Endothelial cell of umbilical vein (primary cell): ENCODE measurements around the gene UHRF1. TPM values are rescaled to one million over a fixed set of nuclear protein-coding genes. Genes with fewer than 3 reads are reported as not detected.
"Not testable (repeated sequence)": the region's sequence is repeated elsewhere in the genome, so short reads cannot be mapped to it uniquely, and the experiment has no call there.

Source experiments
- BruUV-seq: library from RNA; stranded (reverse); fragments of 400-500 nt; replicated peaks from 2 replicates; lab custom pipeline; 2021; lab: Mats Ljungman, UMichigan
- CTCF ChIA-PET: fragments of 300-600, 350-600 bp; sonication (Branson Sonifier 250); formaldehyde crosslinking; loops from one replicate; lab custom pipeline; 2021; ENCODE audit warnings: antibody characterized with exemption, inconsistent platforms; lab: Charles Lee
- POLR2A ChIA-PET: fragments of 300-600, 350-600 bp; sonication (Branson Sonifier 250); formaldehyde crosslinking; loops from one replicate; lab custom pipeline; 2021; ENCODE audit warnings: antibody characterized with exemption, inconsistent platforms; lab: Charles Lee
- DNase-seq: peaks from one replicate; pipeline ENCODE4 v3.0.0-alpha.2; 2011; ENCODE audit warnings: low read depth, low spot score
- FAIRE-seq: peaks from 2 replicates; lab custom pipeline; 2011; peaks lifted over from hg19 to GRCh38; lab: Jason Lieb, UNC
- H2AFZ ChIP-seq: 2 replicates; pipeline ENCODE4 v1.6.0; 2012; ENCODE audit warnings: low read depth, low read length, control low read depth, inconsistent platforms
- H3K27ac ChIP-seq: 2 replicates; pipeline ENCODE4 v1.5.1; 2011; ENCODE audit warnings: low read depth, mild to moderate bottlenecking, control low read depth, low read length, moderate library complexity; ENCODE audit not compliant: insufficient read depth
- H3K27me3 ChIP-seq, 2 experiments: 2 replicates each; pipeline versions ENCODE4 v1.6.0 to v1.6.1; 2011; ENCODE audit warnings: low read length in 2 of 2, mixed read lengths in 1 of 2; ENCODE audit not compliant: control insufficient read depth in 2 of 2, insufficient read depth in 2 of 2
- H3K36me3 ChIP-seq, 2 experiments: 2 replicates in 1 of 2; 3 replicates in 1 of 2; pipeline ENCODE4 v1.5.1; 2011; ENCODE audit warnings: low read length in 2 of 2, mild to moderate bottlenecking in 1 of 2, moderate library complexity in 1 of 2; ENCODE audit not compliant: control insufficient read depth in 2 of 2, insufficient read depth in 2 of 2; ENCODE audit errors: extremely low read depth in 1 of 2
- H3K4me1 ChIP-seq: 3 replicates; pipeline ENCODE4 v1.5.1; 2011; ENCODE audit warnings: mild to moderate bottlenecking, low read length; ENCODE audit not compliant: control insufficient read depth, insufficient read depth; ENCODE audit errors: extremely low read depth
- H3K4me2 ChIP-seq: 2 replicates; pipeline ENCODE4 v1.6.1; 2011; ENCODE audit warnings: low read length, control low read depth, mixed read lengths; ENCODE audit not compliant: insufficient read depth
- H3K4me3 ChIP-seq, 3 experiments: fragments of 200-600 bp in 1 of 3; sonication (generic), shearing (Covaris generic) in 1 of 3; replicated peaks in 1 of 3; 2 replicates each; pipeline ENCODE4 v1.5.1; 2011 to 2016; ENCODE audit warnings: control low read depth in 3 of 3, low read length in 3 of 3, mild to moderate bottlenecking in 2 of 3, inconsistent platforms in 1 of 3, low read depth in 1 of 3, moderate library complexity in 1 of 3; ENCODE audit not compliant: insufficient read depth in 1 of 3
- H3K79me2 ChIP-seq: 2 replicates; pipeline ENCODE4 v1.6.0; 2012; ENCODE audit warnings: low read length, inconsistent platforms; ENCODE audit not compliant: control insufficient read depth, insufficient read depth
- H3K9ac ChIP-seq: replicated peaks from 2 replicates; pipeline ENCODE3; 2011; ENCODE audit warnings: low read length, control low read depth; ENCODE audit not compliant: insufficient read depth; ENCODE audit errors: extremely low read depth
- H3K9me1 ChIP-seq: replicated peaks from 3 replicates; pipeline ENCODE4 v1.6.0; 2011; ENCODE audit warnings: mild to moderate bottlenecking, low read length; ENCODE audit not compliant: control insufficient read depth, insufficient read depth; ENCODE audit errors: extremely low read depth
- H3K9me3 ChIP-seq: replicated peaks from 2 replicates; pipeline ENCODE4 v1.5.1; 2012; ENCODE audit warnings: low read length, inconsistent platforms; ENCODE audit not compliant: control insufficient read depth, insufficient read depth
- H4K20me1 ChIP-seq: replicated peaks from 2 replicates; pipeline ENCODE3; 2011; ENCODE audit warnings: mild to moderate bottlenecking, low read length; ENCODE audit not compliant: control insufficient read depth, insufficient read depth; ENCODE audit errors: extremely low read depth
- EZH2 ChIP-seq: IDR thresholded peaks from 2 replicates; pipeline ENCODE4 v1.6.1; 2012; ENCODE audit warnings: borderline replicate concordance, low read depth, mild to moderate bottlenecking, moderate library complexity, low read length, inconsistent platforms; ENCODE audit not compliant: severe bottlenecking
- FOS ChIP-seq: IDR thresholded peaks from 2 replicates; pipeline ENCODE4 v1.6.1; 2011; ENCODE audit warnings: mild to moderate bottlenecking, low read length, moderate library complexity, borderline replicate concordance; ENCODE audit not compliant: insufficient read depth
- GATA2 ChIP-seq: IDR thresholded peaks from 2 replicates; pipeline ENCODE4 v1.7.0; 2011; ENCODE audit warnings: low read depth, mild to moderate bottlenecking, moderate library complexity, mixed read lengths, low read length; ENCODE audit not compliant: insufficient read length, insufficient read depth
- JUN ChIP-seq: IDR thresholded peaks from 2 replicates; pipeline ENCODE4 v1.6.1; 2011; ENCODE audit warnings: borderline replicate concordance, low read depth; ENCODE audit not compliant: insufficient read length, insufficient read depth
- MYC ChIP-seq: IDR thresholded peaks from one replicate; pipeline ENCODE4 v1.6.1; 2011; ENCODE audit warnings: mild to moderate bottlenecking, low read depth, low read length
- POLR2A ChIP-seq: IDR thresholded peaks from 2 replicates; pipeline ENCODE4 v1.6.1; 2012; ENCODE audit warnings: low read depth, mild to moderate bottlenecking, control low read depth, low read length
- POLR2AphosphoS5 ChIP-seq: IDR thresholded peaks from 2 replicates; pipeline ENCODE4 v1.6.1; 2012; ENCODE audit warnings: low read depth, mild to moderate bottlenecking, control low read depth, low read length, moderate library complexity; ENCODE audit not compliant: insufficient read depth
- dilution Hi-C: fragments of 300-500 bp; cut with MboI; formaldehyde crosslinking; loops from one replicate; pipeline ENCODE4 v1.15.0; 2019; ENCODE audit warnings: low sequenced_read_pairs; ENCODE audit not compliant: extremely low pct_ligation_motif_present
- intact Hi-C: fragments of 100-400 bp; cut with micrococcal nuclease; formaldehyde crosslinking; loops from one replicate; pipeline ENCODE4 v1.10.0; 2022
- polyA plus RNA-seq, 4 experiments: library from polyadenylated mRNA; depleted of rRNA in 3 of 4; stranded (reverse) in 3 of 4; unstranded in 1 of 4; fragments of >200 nt; gene quantifications; 2 replicates each; pipeline versions ENCODE4 v1.2.1 to v1.2.3, GENCODE V29; 2011 to 2012; ENCODE audit warnings: missing spikeins in 1 of 4
- total RNA-seq: library from RNA; stranded (reverse); gene quantifications from 2 replicates; pipeline ENCODE4 v1.2.3, GENCODE V29; 2021
- TF ChIP-seq, protein P1 (sequence below), 2 donors: IDR thresholded peaks; 1 replicate in 1 of 2; 2 replicates in 1 of 2; pipeline ENCODE4 v1.5.1; 2011; ENCODE audit warnings: low read length in 2 of 2, mild to moderate bottlenecking in 2 of 2, moderate library complexity in 2 of 2, control low read depth in 1 of 2, inconsistent platforms in 1 of 2, low read depth in 1 of 2; ENCODE audit not compliant: insufficient read depth in 1 of 2; ENCODE audit errors: extremely low read depth in 1 of 2
- TF ChIP-seq, protein P2 (sequence below): IDR thresholded peaks from 2 replicates; pipeline ENCODE4 v1.6.1; 2011; ENCODE audit not compliant: insufficient read depth, insufficient read length

The UHRF1 gene
- total and polyA plus RNA-seq, 2 donors (not counting 3 experiments of a cell fraction or from before 2014, with no cell fraction given) = 13.3 to 76.8 TPM

DNA sequence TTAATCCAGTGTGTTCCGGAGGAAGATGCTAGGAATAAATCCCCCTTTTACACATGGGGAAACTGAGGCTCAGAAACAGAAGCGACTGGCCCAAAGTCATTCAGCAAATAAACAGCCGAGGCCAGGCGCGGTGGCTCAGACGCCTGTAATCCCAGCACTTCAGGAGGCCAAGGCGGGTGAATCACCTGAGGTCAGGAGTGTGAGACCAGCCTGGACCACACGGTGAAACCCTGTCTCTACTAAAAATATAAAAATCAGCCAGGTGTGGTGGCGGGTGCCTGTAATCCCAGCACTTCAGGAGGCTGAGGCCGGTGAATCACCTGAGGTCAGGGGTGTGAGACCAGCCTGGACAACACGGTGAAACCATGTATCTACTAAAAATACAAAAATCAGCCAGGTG lies 30.3 kb upstream of the UHRF1 start:
- intact Hi-C loops = no loop called here
- FAIRE-seq (no peak), DNase-seq (no peak)
- Histone ChIP-seq H3K27me3 (no peaks in the 10 kb centered on the region), H4K20me1 (no peaks in the 10 kb centered on the region), H3K4me3 (no peak overlapping the region), H3K9me3 (no peaks in the 10 kb centered on the region), H3K79me2 (no peaks in the 10 kb centered on the region), H2AFZ (no peak overlapping the region), H3K27ac (no peak overlapping the region), H3K9ac (no peak overlapping the region), H3K36me3 (no peaks in the 10 kb centered on the region), H3K9me1 (no peaks in the 10 kb centered on the region), H3K4me2 (no peak overlapping the region), H3K4me1 (no peaks in the 10 kb centered on the region)
- BruUV-seq = no TSS peak
- CTCF ChIA-PET = no interaction called here
- TF ChIP-seq MYC (no peak), POLR2A (no peak), POLR2AphosphoS5 (no peak), FOS (no peak), GATA2 (no peak), EZH2 (no peak), JUN (no peak)
- TF ChIP-seq, protein P1, sequence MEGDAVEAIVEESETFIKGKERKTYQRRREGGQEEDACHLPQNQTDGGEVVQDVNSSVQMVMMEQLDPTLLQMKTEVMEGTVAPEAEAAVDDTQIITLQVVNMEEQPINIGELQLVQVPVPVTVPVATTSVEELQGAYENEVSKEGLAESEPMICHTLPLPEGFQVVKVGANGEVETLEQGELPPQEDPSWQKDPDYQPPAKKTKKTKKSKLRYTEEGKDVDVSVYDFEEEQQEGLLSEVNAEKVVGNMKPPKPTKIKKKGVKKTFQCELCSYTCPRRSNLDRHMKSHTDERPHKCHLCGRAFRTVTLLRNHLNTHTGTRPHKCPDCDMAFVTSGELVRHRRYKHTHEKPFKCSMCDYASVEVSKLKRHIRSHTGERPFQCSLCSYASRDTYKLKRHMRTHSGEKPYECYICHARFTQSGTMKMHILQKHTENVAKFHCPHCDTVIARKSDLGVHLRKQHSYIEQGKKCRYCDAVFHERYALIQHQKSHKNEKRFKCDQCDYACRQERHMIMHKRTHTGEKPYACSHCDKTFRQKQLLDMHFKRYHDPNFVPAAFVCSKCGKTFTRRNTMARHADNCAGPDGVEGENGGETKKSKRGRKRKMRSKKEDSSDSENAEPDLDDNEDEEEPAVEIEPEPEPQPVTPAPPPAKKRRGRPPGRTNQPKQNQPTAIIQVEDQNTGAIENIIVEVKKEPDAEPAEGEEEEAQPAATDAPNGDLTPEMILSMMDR (IDR thresholded peaks at IDR 0.05; ENCODE audit: extremely low read depth in 1 of 2, insufficient read depth in 1 of 2, low read depth in 1 of 2, low read length in 2 of 2) = no peak
- TF ChIP-seq, protein P2, sequence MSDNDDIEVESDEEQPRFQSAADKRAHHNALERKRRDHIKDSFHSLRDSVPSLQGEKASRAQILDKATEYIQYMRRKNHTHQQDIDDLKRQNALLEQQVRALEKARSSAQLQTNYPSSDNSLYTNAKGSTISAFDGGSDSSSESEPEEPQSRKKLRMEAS = no peak
- POLR2A ChIA-PET = no interaction called here
- dilution Hi-C loops = no loop called here

DNA sequence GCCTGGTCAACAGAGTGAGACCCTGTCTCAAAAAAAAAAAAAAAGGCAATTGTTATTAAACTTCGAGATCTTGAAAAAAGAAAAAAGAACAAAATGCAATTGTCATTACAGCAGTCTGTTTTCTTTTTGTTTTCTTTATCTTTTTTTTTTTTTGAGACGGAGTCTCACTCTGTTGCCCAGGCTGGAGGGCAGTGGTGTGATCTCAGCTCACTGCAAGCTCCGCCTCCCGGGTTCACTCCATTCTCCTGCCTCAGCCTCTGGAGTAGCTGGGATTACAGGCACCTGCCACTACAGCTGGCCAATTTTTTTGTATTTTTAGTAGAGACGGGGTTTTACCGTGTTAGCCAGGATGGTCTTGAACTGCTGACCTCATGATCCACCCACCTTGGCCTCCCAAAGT lies 26.4 kb upstream of the UHRF1 start:
- H3K79me2 ChIP-seq, H3K4me3 ChIP-seq, H3K4me2 ChIP-seq, H3K27me3 ChIP-seq, intact Hi-C loops, H3K27ac ChIP-seq, dilution Hi-C loops, DNase-seq, H3K36me3 ChIP-seq, H3K9ac ChIP-seq, H3K4me1 ChIP-seq, FAIRE-seq, H3K9me1 ChIP-seq, H2AFZ ChIP-seq, H4K20me1 ChIP-seq, POLR2A ChIA-PET, CTCF ChIA-PET, H3K9me3 ChIP-seq, BruUV-seq: not testable (repeated sequence)

DNA sequence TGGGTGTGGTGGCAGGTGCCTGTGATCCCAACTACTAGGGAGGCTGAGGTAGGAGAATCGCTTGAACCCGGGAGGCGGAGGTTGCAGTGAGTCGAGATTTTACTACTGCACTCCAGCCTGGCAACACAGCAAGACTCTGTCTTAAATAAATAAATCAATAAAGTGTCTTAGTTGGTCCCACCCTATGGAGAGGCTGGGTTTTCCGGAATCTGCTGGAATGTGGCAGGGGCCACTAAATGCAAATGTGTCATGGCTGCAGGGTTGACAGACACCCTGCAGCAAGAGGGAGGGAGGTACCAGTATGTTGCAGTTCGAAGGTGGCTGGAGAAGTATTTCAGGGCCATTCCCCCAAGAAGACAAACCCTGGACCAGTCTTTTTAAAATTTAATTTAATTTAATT lies 24.3 kb upstream of the UHRF1 start:
- H4K20me1 ChIP-seq, POLR2A ChIA-PET: not testable (repeated sequence)

More for the DNA sequence above, 24.3 kb upstream of the UHRF1 start:
- H3K4me1 ChIP-seq, FAIRE-seq, CTCF ChIA-PET, H3K4me2 ChIP-seq, H3K9me3 ChIP-seq, H3K4me3 ChIP-seq, dilution Hi-C loops, H3K27me3 ChIP-seq, H3K9ac ChIP-seq, H2AFZ ChIP-seq, H3K9me1 ChIP-seq, BruUV-seq, H3K36me3 ChIP-seq, DNase-seq, H3K27ac ChIP-seq, intact Hi-C loops, H3K79me2 ChIP-seq: not testable (repeated sequence)
